IMR-90 (cell line): ENCODE measurements around the gene STAC. TPM values are rescaled to one million over a fixed set of nuclear protein-coding genes. Genes with fewer than 3 reads are reported as not detected.

Source experiments
- ATAC-seq: fragments of 200-7000 bp; cut with Tn5 transposase; 2 replicates; pipeline ENCODE4 v1.9.1; 2020; ENCODE audit warnings: low read depth, mild to moderate bottlenecking, moderate library complexity
- BruUV-seq: library from RNA; stranded (reverse); fragments of 400-500 nt; replicated peaks from 2 replicates; lab custom pipeline; 2021; lab: Mats Ljungman, UMichigan
- CTCF ChIA-PET: fragments of 300-600 bp; formaldehyde crosslinking; extraction: SDS; loops from one replicate; lab custom pipeline; 2021; ENCODE audit warnings: antibody characterized with exemption; lab: Yijun Ruan, JAX
- POLR2A ChIA-PET: fragments of 300-600 bp; sonication (Branson Sonifier 250); formaldehyde crosslinking; loops from one replicate; lab custom pipeline; 2022; ENCODE audit warnings: antibody characterized with exemption; ENCODE audit not compliant: unreplicated experiment; lab: Charles Lee
- DNase-seq: peaks from one replicate; pipeline ENCODE4 v3.0.0; 2013
- H2AFZ ChIP-seq: replicated peaks from 2 replicates; pipeline ENCODE3; 2013; ENCODE audit warnings: low read length, mild to moderate bottlenecking; ENCODE audit not compliant: poor library complexity
- H2AK5ac ChIP-seq: 2 replicates; pipeline ENCODE4 v1.6.1; 2013; ENCODE audit warnings: low read depth, low read length, inconsistent platforms
- H2AK9ac ChIP-seq: replicated peaks from 2 replicates; pipeline ENCODE3; 2013; ENCODE audit warnings: mild to moderate bottlenecking, low read depth, low read length, moderate library complexity; ENCODE audit not compliant: poor library complexity
- H2BK120ac ChIP-seq: 2 replicates; pipeline ENCODE4 v1.6.1; 2013; ENCODE audit warnings: low read depth, low read length, inconsistent platforms
- H2BK15ac ChIP-seq: 3 replicates; pipeline ENCODE4 v1.6.1; 2013; ENCODE audit warnings: low read depth, low read length, inconsistent platforms
- H2BK20ac ChIP-seq: 2 replicates; pipeline ENCODE4 v1.6.1; 2013; ENCODE audit warnings: low read depth, mild to moderate bottlenecking, inconsistent platforms, low read length, moderate library complexity
- H2BK5ac ChIP-seq: 2 replicates; pipeline ENCODE4 v1.6.1; 2013; ENCODE audit warnings: mild to moderate bottlenecking, low read depth, low read length, inconsistent platforms; ENCODE audit not compliant: poor library complexity, severe bottlenecking
- H3K14ac ChIP-seq: replicated peaks from 2 replicates; pipeline ENCODE4 v1.6.1; 2013; ENCODE audit warnings: low read depth, low read length, inconsistent platforms
- H3K18ac ChIP-seq: 2 replicates; pipeline ENCODE4 v1.6.1; 2013; ENCODE audit warnings: low read depth, low read length, control low read depth
- H3K23ac ChIP-seq: 2 replicates; pipeline ENCODE4 v1.6.1; 2013; ENCODE audit warnings: low read depth, low read length, inconsistent platforms
- H3K27ac ChIP-seq: 2 replicates; pipeline ENCODE4 v1.5.1; 2013; ENCODE audit warnings: mild to moderate bottlenecking, control low read depth, low read length; ENCODE audit not compliant: insufficient read depth
- H3K27me3 ChIP-seq: 2 replicates; pipeline ENCODE4 v1.6.1; 2013; ENCODE audit warnings: low read length; ENCODE audit not compliant: control insufficient read depth, insufficient read depth
- H3K36me3 ChIP-seq: 2 replicates; pipeline ENCODE4 v1.6.1; 2013; ENCODE audit warnings: low read length, mixed read lengths; ENCODE audit not compliant: control insufficient read depth, insufficient read depth
- H3K4ac ChIP-seq: 2 replicates; pipeline ENCODE4 v1.6.1; 2013; ENCODE audit warnings: low read depth, low read length, inconsistent platforms
- H3K4me1 ChIP-seq: 2 replicates; pipeline ENCODE4 v1.6.1; 2013; ENCODE audit warnings: low read length, mixed read lengths; ENCODE audit not compliant: control insufficient read depth, insufficient read depth
- H3K4me2 ChIP-seq: 2 replicates; pipeline ENCODE4 v1.6.1; 2013; ENCODE audit warnings: low read depth, mild to moderate bottlenecking, control low read depth, low read length, moderate library complexity
- H3K4me3 ChIP-seq: 2 replicates; pipeline ENCODE4 v1.5.1; 2013; ENCODE audit warnings: low read depth, mild to moderate bottlenecking, control low read depth, low read length, moderate library complexity; ENCODE audit not compliant: insufficient read depth
- H3K56ac ChIP-seq: 2 replicates; pipeline ENCODE4 v1.6.1; 2013; ENCODE audit warnings: low read length, inconsistent platforms; ENCODE audit not compliant: insufficient read depth; ENCODE audit errors: extremely low read depth
- H3K79me1 ChIP-seq, 2 experiments: 2 replicates each; pipeline ENCODE4 v1.6.1; 2013; ENCODE audit warnings: low read length in 2 of 2, inconsistent platforms in 1 of 2, low read depth in 1 of 2
- H3K9ac ChIP-seq: 2 replicates; pipeline ENCODE4 v1.6.1; 2013; ENCODE audit warnings: low read depth, low read length, control low read depth
- H3K9me1 ChIP-seq: 2 replicates; pipeline ENCODE4 v1.6.1; 2013; ENCODE audit warnings: low read length, inconsistent platforms; ENCODE audit not compliant: insufficient read depth
- H3K9me3 ChIP-seq: 2 replicates; pipeline ENCODE4 v1.6.1; 2013; ENCODE audit warnings: low read length; ENCODE audit not compliant: control insufficient read depth, insufficient read depth
- H4K20me1 ChIP-seq: 2 replicates; pipeline ENCODE4 v1.6.1; 2013; ENCODE audit warnings: low read length, inconsistent platforms; ENCODE audit not compliant: insufficient read depth
- H4K5ac ChIP-seq: 2 replicates; pipeline ENCODE4 v1.6.1; 2013; ENCODE audit warnings: mild to moderate bottlenecking, low read depth, low read length, control low read depth
- H4K8ac ChIP-seq, 2 experiments: 2 replicates each; pipeline ENCODE4 v1.6.1; 2013; ENCODE audit warnings: low read depth in 2 of 2, low read length in 2 of 2, control low read depth in 1 of 2, inconsistent platforms in 1 of 2
- H4K91ac ChIP-seq: 2 replicates; pipeline ENCODE4 v1.6.1; 2013; ENCODE audit warnings: low read depth, low read length, inconsistent platforms; ENCODE audit not compliant: insufficient read depth
- ELK1 ChIP-seq: fragments of 150-350 bp; IDR thresholded peaks from 2 replicates; pipeline ENCODE4 v1.6.1; 2016; ENCODE audit warnings: low read depth, mild to moderate bottlenecking, low read length, moderate library complexity, borderline replicate concordance
- WGBS, 2 experiments: methylation state at CpG; one replicate each; pipeline versions ENCODE4 v1.1.5 to v1.1.7; 2013; ENCODE audit warnings: missing lambda C conversion rate in 2 of 2; ENCODE audit not compliant: insufficient read length in 1 of 2; ENCODE audit errors: extremely low coverage in 2 of 2; 5-methylcytosine and 5-hydroxymethylcytosine counted together
- dilution Hi-C: fragments of 300-500 bp; cut with HindIII; formaldehyde crosslinking; loops from one replicate; pipeline ENCODE4 v1.14.3; 2018; ENCODE audit warnings: low sequenced_read_pairs; ENCODE audit not compliant: unreplicated experiment
- in situ Hi-C: fragments of 300-500 bp; cut with MboI; formaldehyde crosslinking; loops from 3 replicates; pipeline ENCODE4 v1.14.3; 2019; ENCODE audit warnings: low sequenced_read_pairs, inconsistent platforms, mixed read lengths
- intact Hi-C: fragments of 100-400 bp; cut with micrococcal nuclease; formaldehyde crosslinking; loops from 2 replicates; pipeline ENCODE4 v1.10.0; 2022
- polyA plus RNA-seq, 3 experiments: library from polyadenylated mRNA; depleted of rRNA; stranded (reverse); fragments of >200 nt; gene quantifications; 2 replicates each; pipeline ENCODE4 v1.2.3, GENCODE V29; 2012; ENCODE audit warnings: low replicate concordance in 1 of 3
- total RNA-seq: library from RNA; depleted of rRNA; stranded (reverse); fragments of >200 nt; gene quantifications from 2 replicates; pipeline ENCODE4 v1.2.3, GENCODE V29; 2012

STAC gene
- total and polyA plus RNA-seq, 2 of the 4 experiments (the other 2 are of a cell fraction): 0.19 to 0.36 TPM

GRCh38 chr3:36494461-36495109 lies 114.3 kb downstream of the STAC start:
- Histone ChIP-seq H4K5ac (no peak overlapping the region), H4K91ac (no peak overlapping the region), H3K9me1 (no peaks in the 10 kb centered on the region), H3K4me1 (no peaks in the 10 kb centered on the region), H3K79me1 (no peaks in the 10 kb centered on the region), H4K8ac (no peak overlapping the region), H2AK9ac (no peak overlapping the region), H3K27ac (no peak overlapping the region), H2AK5ac (no peak overlapping the region), H2AFZ (no peak overlapping the region), H2BK15ac (no peak overlapping the region), H3K36me3 (no peaks in the 10 kb centered on the region), H3K9ac (no peak overlapping the region), H3K23ac (no peak overlapping the region), H3K4me3 (no peak overlapping the region), H3K4me2 (no peak overlapping the region), H4K20me1 (no peaks in the 10 kb centered on the region), H3K27me3 (no peaks in the 10 kb centered on the region), H3K56ac (no peak overlapping the region), H3K9me3 (no peaks in the 10 kb centered on the region), H3K14ac (no peak overlapping the region), H2BK20ac (no peak overlapping the region), H3K18ac (no peak overlapping the region), H3K4ac (no peak overlapping the region), H2BK120ac (no peak overlapping the region), H2BK5ac (no peak overlapping the region)
- in situ Hi-C loops: no loop called here
- dilution Hi-C loops: no loop called here
- intact Hi-C loops: no loop called here
- no TSS peak for BruUV-seq
- TF ChIP-seq ELK1: no peak
- ChIA-PET POLR2A (no interaction called here), CTCF (no interaction called here)
- DNase-seq (peak; percentile 12), ATAC-seq (peak; percentile 48; the same call in 1 of the 2 replicates)
- WGBS, 2 experiments: 20% methylated on average over 1 of the region's 3 CpGs; no CpG with 5 or more reads in 1 of the 2 experiments
